Thoracic aorta (tissue), 2 donors: Measurements from ENCODE around the gene SHISAL1. TPM values are rescaled to one million over a fixed set of nuclear protein-coding genes. Genes with fewer than 3 reads are reported as not detected.

Experiments used
- ATAC-seq: fragments of 150-250 bp; one replicate; pipeline ENCODE4 v1.8.0; 2017; ENCODE audit warnings: low read depth; ENCODE audit not compliant: insufficient number of reproducible peaks, low FRiP score
- DNase-seq: peaks from one replicate; pipeline ENCODE4 v3.0.0-alpha.2; 2020; ENCODE audit warnings: low spot score
- H3K27ac ChIP-seq, 2 donors: fragments of 200-600 bp; sonication (generic); 1 replicate in 1 of 2; 2 replicates in 1 of 2; pipeline ENCODE4 v1.5.1; 2016; ENCODE audit warnings: mild to moderate bottlenecking in 2 of 2, moderate library complexity in 2 of 2
- H3K27me3 ChIP-seq: fragments of 200-600 bp; sonication (generic); replicated peaks from 2 replicates; pipeline ENCODE4 v1.6.0; 2016; ENCODE audit warnings: mild to moderate bottlenecking; ENCODE audit not compliant: insufficient read depth
- H3K36me3 ChIP-seq: fragments of 200-600 bp; sonication (generic); one replicate; pipeline ENCODE4 v1.5.1; 2016
- H3K4me1 ChIP-seq, 2 donors: fragments of 200-600 bp; sonication (generic); 1 replicate in 1 of 2; 2 replicates in 1 of 2; pipeline versions ENCODE4 v1.5.1 to v1.6.0; 2016; ENCODE audit warnings: low read depth in 2 of 2, mild to moderate bottlenecking in 1 of 2; ENCODE audit not compliant: control insufficient read depth in 1 of 2
- H3K4me3 ChIP-seq: fragments of 200-600 bp; sonication (generic); 2 replicates; pipeline ENCODE4 v1.5.1; 2016; ENCODE audit warnings: mild to moderate bottlenecking
- H3K9me3 ChIP-seq: fragments of 200-600 bp; sonication (generic); 2 replicates; pipeline ENCODE4 v1.5.1; 2016
- CTCF ChIP-seq: fragments of 200-600 bp; sonication (generic); IDR thresholded peaks from one replicate; pipeline ENCODE4 v1.5.1; 2019; ENCODE audit warnings: antibody characterized with exemption
- total RNA-seq, 2 donors: library from RNA; depleted of rRNA; stranded (reverse); fragments of >200 nt; gene quantifications; one replicate each; pipeline versions ENCODE4 v1.1.0 to v1.2.3, GENCODE V29; 2016

The SHISAL1 gene
- total RNA-seq, 2 donors from 2014 or later, result 0.81 to 3.4 TPM

- ATAC-seq (no peak), DNase-seq (no peak)
- no peak for TF ChIP-seq CTCF
- no peaks in the 10 kb centered on the region for H3K4me1 ChIP-seq
- H3K27me3 ChIP-seq, result no peaks in the 10 kb centered on the region
- H3K36me3 ChIP-seq, result no peaks in the 10 kb centered on the region
- no peak overlapping the region for H3K27ac ChIP-seq
- no peaks in the 10 kb centered on the region for H3K9me3 ChIP-seq
- no peak overlapping the region for H3K4me3 ChIP-seq
These were observed 13.6 kb downstream of the SHISAL1 start for GRCh38 chr22:44299124-44299523.

DNA sequence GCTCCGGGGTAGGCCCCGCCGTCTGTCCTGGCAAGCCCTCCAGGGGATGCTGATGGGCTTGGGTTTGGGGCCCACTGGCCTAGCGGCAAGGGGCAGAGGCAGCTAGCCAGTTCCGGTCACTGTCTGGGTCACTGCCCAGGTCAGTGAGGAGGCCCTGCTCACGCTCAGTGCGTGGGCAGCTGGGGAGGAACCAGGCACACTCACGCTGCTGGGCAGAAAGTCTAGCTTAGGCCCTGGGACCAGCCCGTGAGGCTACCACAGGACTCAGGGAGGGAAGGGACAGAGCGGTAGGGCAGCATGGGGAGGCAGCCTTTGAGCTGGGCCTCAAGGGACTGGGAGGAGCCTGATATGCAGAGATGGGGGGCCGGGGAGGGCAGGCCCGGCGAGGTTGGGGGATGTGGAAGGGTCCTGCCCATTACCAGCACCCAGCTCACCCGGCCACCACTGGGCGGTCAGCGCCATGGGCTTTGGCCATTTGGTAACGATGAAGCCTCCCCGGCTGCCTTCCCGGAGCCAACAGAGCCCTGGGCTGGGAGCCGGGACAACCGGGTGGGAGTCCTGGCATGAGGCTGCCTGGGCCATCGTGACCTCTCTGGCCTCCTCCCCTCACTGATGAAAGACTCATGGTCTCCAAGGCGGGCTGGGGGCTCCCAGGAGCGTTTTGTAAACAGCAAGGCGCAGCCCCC, 14.2 kb downstream of the SHISAL1 start:
- Histone ChIP-seq H3K9me3 (no peaks in the 10 kb centered on the region), H3K27me3 (no peaks in the 10 kb centered on the region), H3K27ac (no peak overlapping the region), H3K4me3 (no peak overlapping the region), H3K36me3 (no peaks in the 10 kb centered on the region), H3K4me1 (no peaks in the 10 kb centered on the region)
- ATAC-seq, result no peak
- TF ChIP-seq CTCF, result no peak
- no peak for DNase-seq

DNA sequence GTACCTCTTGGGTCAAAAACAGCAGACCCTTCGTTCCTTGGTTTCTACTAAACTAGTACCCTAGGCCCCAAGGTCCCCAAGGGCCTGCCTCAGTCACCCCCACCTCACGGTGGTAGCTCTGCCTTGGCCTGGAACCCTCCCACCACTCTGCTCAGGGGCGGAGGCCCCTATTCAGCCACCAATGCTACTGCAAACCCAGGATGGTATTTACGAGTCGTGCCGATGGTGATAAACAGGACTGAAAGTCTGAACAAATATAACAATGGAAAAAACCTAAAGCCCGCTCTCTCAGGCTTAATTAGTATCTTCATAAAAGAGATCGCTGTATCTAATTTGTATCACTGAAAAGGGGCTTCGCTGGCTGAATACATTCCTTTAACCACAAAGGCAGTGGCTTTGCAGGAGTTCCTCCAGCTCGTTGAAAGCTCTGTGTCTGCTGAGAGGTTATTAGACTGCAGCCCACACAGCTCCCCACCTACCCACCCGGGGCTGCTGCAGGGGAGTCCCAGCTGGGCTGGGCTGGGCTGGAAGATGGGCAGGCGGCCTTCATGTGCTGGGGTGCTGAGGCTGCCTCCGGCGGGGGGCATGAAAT, 15.2 kb downstream of the SHISAL1 start:
- H3K27ac ChIP-seq, result no peak overlapping the region
- H3K36me3 ChIP-seq, result no peaks in the 10 kb centered on the region
- H3K4me3 ChIP-seq, result no peak overlapping the region
- H3K27me3 ChIP-seq, result no peaks in the 10 kb centered on the region
- H3K4me1 ChIP-seq, result no peaks in the 10 kb centered on the region
- no peaks in the 10 kb centered on the region for H3K9me3 ChIP-seq
- TF ChIP-seq CTCF, result no peak
- no peak for DNase-seq
- no peak for ATAC-seq

DNA sequence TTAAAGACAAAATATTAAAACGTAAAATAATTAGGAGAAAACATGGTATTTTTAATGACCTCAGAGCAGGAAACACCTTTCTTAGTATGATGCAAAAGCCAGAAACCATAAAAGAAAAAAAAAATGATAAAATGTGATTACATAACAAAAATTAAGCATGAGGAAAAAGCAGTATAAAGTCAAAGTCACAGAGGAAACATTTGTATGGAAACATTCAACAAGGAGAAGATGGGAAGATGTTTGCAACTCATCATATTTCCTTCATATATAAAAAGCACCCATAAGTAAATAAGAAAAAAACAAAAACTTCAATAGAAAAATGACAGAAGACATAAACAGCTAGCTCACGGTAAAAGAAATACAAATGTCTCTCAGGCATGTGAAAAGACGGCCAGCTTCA, 17.3 kb downstream of the SHISAL1 start:
- no peaks in the 10 kb centered on the region for H3K9me3 ChIP-seq
- H3K27me3 ChIP-seq, result no peaks in the 10 kb centered on the region
- H3K27ac ChIP-seq, result no peak overlapping the region
- DNase-seq (no peak), ATAC-seq (no peak)
- H3K36me3 ChIP-seq, result no peaks in the 10 kb centered on the region
- H3K4me3 ChIP-seq, result no peak overlapping the region
- no peak for TF ChIP-seq CTCF
- no peaks in the 10 kb centered on the region for H3K4me1 ChIP-seq

GRCh38 chr22:44293876-44294275, 18.9 kb downstream of the SHISAL1 start:
- Histone ChIP-seq H3K4me1 (no peaks in the 10 kb centered on the region), H3K27ac (no peak overlapping the region), H3K4me3 (no peak overlapping the region), H3K27me3 (no peaks in the 10 kb centered on the region), H3K36me3 (no peaks in the 10 kb centered on the region), H3K9me3 (no peaks in the 10 kb centered on the region)
- no peak for ATAC-seq
- no peak for DNase-seq
- no peak for TF ChIP-seq CTCF
